Measurements from ENCODE around the gene FAM177B.

DNA sequence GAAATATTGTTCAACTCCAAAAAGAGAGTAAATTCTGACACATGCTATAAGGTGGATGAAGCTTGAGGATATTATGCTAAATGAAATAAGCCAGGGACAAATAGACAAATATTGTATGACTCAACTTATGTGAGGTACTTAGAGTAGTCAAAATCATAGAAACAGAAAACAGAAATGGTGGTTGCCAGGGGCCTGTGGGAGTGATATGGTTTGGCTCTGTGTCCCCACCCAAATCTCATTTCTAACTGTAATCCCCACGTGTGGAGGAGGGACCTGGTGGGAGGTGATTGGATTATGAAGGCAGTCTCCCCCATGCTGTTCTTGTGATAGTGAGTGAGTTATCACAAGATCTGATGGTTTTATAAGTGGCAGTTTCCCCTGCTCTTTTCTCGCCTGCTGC is 53.1 kb downstream of the FAM177B start:
- TF ChIP-seq, protein P1, sequence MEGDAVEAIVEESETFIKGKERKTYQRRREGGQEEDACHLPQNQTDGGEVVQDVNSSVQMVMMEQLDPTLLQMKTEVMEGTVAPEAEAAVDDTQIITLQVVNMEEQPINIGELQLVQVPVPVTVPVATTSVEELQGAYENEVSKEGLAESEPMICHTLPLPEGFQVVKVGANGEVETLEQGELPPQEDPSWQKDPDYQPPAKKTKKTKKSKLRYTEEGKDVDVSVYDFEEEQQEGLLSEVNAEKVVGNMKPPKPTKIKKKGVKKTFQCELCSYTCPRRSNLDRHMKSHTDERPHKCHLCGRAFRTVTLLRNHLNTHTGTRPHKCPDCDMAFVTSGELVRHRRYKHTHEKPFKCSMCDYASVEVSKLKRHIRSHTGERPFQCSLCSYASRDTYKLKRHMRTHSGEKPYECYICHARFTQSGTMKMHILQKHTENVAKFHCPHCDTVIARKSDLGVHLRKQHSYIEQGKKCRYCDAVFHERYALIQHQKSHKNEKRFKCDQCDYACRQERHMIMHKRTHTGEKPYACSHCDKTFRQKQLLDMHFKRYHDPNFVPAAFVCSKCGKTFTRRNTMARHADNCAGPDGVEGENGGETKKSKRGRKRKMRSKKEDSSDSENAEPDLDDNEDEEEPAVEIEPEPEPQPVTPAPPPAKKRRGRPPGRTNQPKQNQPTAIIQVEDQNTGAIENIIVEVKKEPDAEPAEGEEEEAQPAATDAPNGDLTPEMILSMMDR (IDR thresholded peaks at IDR 0.05; ENCODE audit: borderline replicate concordance, extremely low read depth, low read length, poor library complexity, severe bottlenecking) = no peak
- TF ChIP-seq EZH2 (IDR thresholded peaks at IDR 0.05; ENCODE audit: borderline replicate concordance, low read depth, low read length, severe bottlenecking) = no peak
